Loucy (cell line): ENCODE measurements around the gene SELENOM.

Experiments used
- H2AFZ ChIP-seq: fragments of 200-600 bp; sonication (generic); 2 replicates; pipeline ENCODE4 v1.6.0; 2016; ENCODE audit warnings: antibody characterized with exemption, mild to moderate bottlenecking, low read length, moderate library complexity
- H3F3A ChIP-seq: fragments of 200-600 bp; 2 replicates; pipeline ENCODE4 v1.6.0; 2016; ENCODE audit warnings: antibody characterized with exemption, low read depth, mild to moderate bottlenecking
- H3K27me3 ChIP-seq: fragments of 200-600 bp; sonication (generic); 2 replicates; pipeline ENCODE4 v1.6.1; 2014; ENCODE audit warnings: low read length, mild to moderate bottlenecking; ENCODE audit not compliant: insufficient read depth, poor library complexity, severe bottlenecking
- H3K36me3 ChIP-seq: fragments of 200-600 bp; sonication (generic); 2 replicates; pipeline ENCODE4 v1.6.1; 2016; ENCODE audit warnings: low read length; ENCODE audit not compliant: insufficient read depth
- H3K4me1 ChIP-seq: fragments of 200-600 bp; sonication (generic); 2 replicates; pipeline ENCODE4 v1.5.1; 2014; ENCODE audit warnings: low read length, mild to moderate bottlenecking; ENCODE audit not compliant: insufficient read depth, poor library complexity, severe bottlenecking
- H3K4me2 ChIP-seq: fragments of 200-600 bp; sonication (generic); 2 replicates; pipeline ENCODE4 v1.6.0; 2014; ENCODE audit warnings: antibody characterized with exemption, low read length, low read depth, mild to moderate bottlenecking; ENCODE audit not compliant: poor library complexity, severe bottlenecking
- H3K4me3 ChIP-seq: fragments of 200-600 bp; sonication (generic); 2 replicates; pipeline ENCODE4 v1.5.1; 2014; ENCODE audit warnings: low read length, mild to moderate bottlenecking, mixed read lengths; ENCODE audit not compliant: poor library complexity, severe bottlenecking
- H3K79me2 ChIP-seq: fragments of 200-600 bp; sonication (generic); 2 replicates; pipeline ENCODE4 v1.6.1; 2014; ENCODE audit warnings: low read length; ENCODE audit not compliant: insufficient read depth
- H3K9ac ChIP-seq: fragments of 200-600 bp; sonication (generic); 2 replicates; pipeline ENCODE4 v1.6.0; 2014; ENCODE audit warnings: mild to moderate bottlenecking, low read depth, low read length, moderate library complexity; ENCODE audit not compliant: poor library complexity, severe bottlenecking
- H3K9me2 ChIP-seq: fragments of 200-600 bp; sonication (generic); replicated peaks from 2 replicates; pipeline ENCODE4 v1.6.1; 2016; ENCODE audit warnings: low read depth, low read length, mixed read lengths
- H3K9me3 ChIP-seq: fragments of 200-600 bp; sonication (generic); 2 replicates; pipeline ENCODE4 v1.6.1; 2014; ENCODE audit warnings: mild to moderate bottlenecking, antibody characterized with exemption, low read length, low read depth; ENCODE audit not compliant: insufficient read depth
- H4K20me1 ChIP-seq: fragments of 200-600 bp; sonication (generic); 2 replicates; pipeline ENCODE4 v1.6.0; 2014; ENCODE audit warnings: antibody characterized with exemption, low read length, mild to moderate bottlenecking; ENCODE audit not compliant: insufficient read depth, poor library complexity, severe bottlenecking
- EZH2phosphoT487 ChIP-seq: fragments of 200-600 bp; IDR thresholded peaks from 2 replicates; pipeline ENCODE4 v1.6.1; 2018; ENCODE audit warnings: antibody characterized with exemption, mild to moderate bottlenecking, moderate library complexity, borderline replicate concordance
- TF ChIP-seq, protein P1 (sequence below): fragments of 200-600 bp; sonication (generic); conservative IDR thresholded peaks from 2 replicates; pipeline ENCODE4 v1.5.1; 2014; ENCODE audit warnings: mild to moderate bottlenecking, antibody characterized with exemption, low read length

The SELENOM gene

DNA sequence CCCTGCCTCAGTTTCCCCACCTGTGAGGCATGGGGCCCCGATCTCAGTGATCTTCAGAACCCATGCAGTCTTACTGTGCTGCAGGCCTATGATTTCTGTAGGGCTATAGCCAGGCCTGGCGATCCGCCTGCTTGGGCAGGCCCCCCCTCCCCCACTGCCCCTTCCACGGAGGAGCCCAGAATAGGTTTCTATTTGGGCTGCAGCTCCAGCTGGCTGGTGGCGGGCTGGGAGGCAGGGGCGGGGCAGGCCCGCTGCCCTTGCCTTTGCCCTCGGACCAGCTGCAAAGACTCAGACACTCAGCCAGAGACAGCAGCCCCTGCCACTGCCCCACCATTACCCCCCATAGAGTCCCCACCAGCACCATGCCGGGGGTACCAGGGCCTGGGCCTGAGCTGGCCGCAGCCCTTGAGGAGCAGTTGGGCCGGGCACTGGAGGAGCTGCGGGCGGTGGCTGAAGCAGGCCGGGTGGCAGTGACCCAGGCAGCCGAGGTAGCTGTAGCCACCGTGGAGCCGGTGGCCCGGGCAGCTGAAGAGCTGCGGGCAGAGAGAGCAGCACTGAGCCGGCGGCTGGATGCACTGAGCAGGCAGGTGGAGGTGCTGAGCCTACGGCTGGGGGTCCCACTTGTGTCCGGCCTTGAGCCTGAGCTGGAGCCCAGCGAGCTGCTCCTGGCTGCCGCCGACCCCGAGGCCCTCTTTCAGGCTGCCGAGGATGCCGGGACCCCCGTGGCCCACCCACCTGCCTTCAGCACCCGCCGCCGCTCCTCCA lies 14.1 kb downstream of the SELENOM start:
- Histone ChIP-seq H2AFZ (no peak overlapping the region), H3F3A (no peaks in the 10 kb centered on the region), H3K4me2 (no peak overlapping the region), H3K9me2 (no peaks in the 10 kb centered on the region), H3K9me3 (no peaks in the 10 kb centered on the region), H3K4me3 (no peak overlapping the region), H3K79me2 (no peaks in the 10 kb centered on the region), H3K27me3 (no peaks in the 10 kb centered on the region), H3K36me3 (peaks cover 65% of the 10 kb centered on the region; the same call in 1 of the 2 replicates), H3K4me1 (no peaks in the 10 kb centered on the region), H3K9ac (no peak overlapping the region), H4K20me1 (no peaks in the 10 kb centered on the region)
- TF ChIP-seq, protein P1, sequence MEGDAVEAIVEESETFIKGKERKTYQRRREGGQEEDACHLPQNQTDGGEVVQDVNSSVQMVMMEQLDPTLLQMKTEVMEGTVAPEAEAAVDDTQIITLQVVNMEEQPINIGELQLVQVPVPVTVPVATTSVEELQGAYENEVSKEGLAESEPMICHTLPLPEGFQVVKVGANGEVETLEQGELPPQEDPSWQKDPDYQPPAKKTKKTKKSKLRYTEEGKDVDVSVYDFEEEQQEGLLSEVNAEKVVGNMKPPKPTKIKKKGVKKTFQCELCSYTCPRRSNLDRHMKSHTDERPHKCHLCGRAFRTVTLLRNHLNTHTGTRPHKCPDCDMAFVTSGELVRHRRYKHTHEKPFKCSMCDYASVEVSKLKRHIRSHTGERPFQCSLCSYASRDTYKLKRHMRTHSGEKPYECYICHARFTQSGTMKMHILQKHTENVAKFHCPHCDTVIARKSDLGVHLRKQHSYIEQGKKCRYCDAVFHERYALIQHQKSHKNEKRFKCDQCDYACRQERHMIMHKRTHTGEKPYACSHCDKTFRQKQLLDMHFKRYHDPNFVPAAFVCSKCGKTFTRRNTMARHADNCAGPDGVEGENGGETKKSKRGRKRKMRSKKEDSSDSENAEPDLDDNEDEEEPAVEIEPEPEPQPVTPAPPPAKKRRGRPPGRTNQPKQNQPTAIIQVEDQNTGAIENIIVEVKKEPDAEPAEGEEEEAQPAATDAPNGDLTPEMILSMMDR, result no peak
- no peak for TF ChIP-seq EZH2phosphoT487

DNA sequence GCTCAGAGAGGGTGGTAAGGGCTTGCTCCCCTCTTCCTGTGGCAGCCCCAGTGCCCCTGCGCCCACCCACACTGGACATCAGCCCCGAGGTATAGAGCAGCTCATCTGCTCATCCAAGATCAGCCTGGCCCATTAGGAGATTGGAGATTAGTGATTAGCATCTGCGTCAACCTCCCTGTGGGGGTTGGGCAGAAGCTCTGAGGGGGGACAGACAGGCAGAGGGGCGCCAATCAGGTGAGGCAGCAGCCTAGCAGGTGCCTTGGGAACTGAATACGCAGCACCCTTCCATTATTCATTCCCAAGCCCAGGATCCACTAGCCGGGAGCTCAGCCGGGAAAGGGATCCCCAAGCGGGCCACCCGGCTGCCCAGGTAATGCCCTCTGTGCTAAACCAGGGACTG lies 15.2 kb downstream of the SELENOM start:
- Histone ChIP-seq H3K36me3 (peaks cover 71% of the 10 kb centered on the region; the same call in 1 of the 2 replicates), H2AFZ (no peak overlapping the region), H3K9ac (no peak overlapping the region), H4K20me1 (no peaks in the 10 kb centered on the region), H3F3A (no peaks in the 10 kb centered on the region), H3K27me3 (no peaks in the 10 kb centered on the region), H3K4me2 (no peak overlapping the region), H3K9me3 (no peaks in the 10 kb centered on the region), H3K9me2 (no peaks in the 10 kb centered on the region), H3K79me2 (no peaks in the 10 kb centered on the region), H3K4me1 (no peaks in the 10 kb centered on the region), H3K4me3 (no peak overlapping the region)
- no peak for TF ChIP-seq EZH2phosphoT487
- TF ChIP-seq, protein P1, result no peak

DNA sequence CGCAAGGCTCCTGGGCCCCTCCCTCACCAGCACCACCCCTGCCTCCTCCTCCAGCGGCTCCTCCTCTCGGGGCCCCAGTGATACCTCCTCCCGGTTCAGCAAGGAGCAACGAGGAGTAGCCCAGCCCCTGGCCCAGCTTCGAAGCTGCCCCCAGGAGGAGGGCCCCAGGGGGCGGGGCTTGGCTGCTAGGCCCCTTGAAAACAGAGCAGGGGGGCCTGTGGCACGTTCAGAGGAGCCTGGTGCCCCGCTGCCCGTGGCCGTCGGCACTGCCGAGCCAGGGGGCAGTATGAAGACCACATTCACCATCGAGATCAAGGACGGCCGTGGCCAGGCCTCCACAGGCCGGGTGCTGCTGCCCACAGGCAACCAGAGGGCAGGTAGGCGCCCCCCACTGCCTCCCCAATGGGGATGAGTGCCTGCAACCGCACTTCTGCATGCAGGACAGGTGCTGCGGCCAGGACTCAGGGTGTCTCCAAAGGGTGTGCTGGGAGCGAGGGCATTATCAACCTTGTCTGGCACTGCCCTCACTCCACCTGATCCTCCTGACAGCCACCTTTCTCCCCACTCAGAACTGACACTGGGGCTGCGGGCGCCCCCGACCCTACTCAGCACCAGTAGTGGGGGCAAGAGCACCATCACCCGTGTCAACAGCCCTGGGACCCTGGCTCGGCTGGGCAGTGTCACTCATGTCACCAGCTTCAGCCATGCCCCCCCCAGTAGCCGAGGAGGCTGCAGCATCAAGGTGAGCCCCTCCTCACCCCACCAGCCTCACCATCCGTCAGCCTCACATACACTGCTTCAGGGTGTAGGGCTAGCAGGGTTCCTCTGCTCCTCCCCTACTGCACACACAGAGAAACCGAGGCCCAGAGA lies 16.0 kb downstream of the SELENOM start:
- Histone ChIP-seq H3F3A (no peaks in the 10 kb centered on the region), H3K9ac (no peak overlapping the region), H4K20me1 (no peaks in the 10 kb centered on the region), H3K79me2 (peaks cover 5% of the 10 kb centered on the region; the same call in 1 of the 2 replicates), H3K4me2 (no peak overlapping the region), H3K9me2 (no peaks in the 10 kb centered on the region), H3K4me1 (no peaks in the 10 kb centered on the region), H3K36me3 (peaks cover 64% of the 10 kb centered on the region; the same call in 1 of the 2 replicates), H3K9me3 (no peaks in the 10 kb centered on the region), H2AFZ (no peak overlapping the region), H3K4me3 (no peak overlapping the region), H3K27me3 (no peaks in the 10 kb centered on the region)
- TF ChIP-seq, protein P1, result no peak
- no peak for TF ChIP-seq EZH2phosphoT487
